ENCODE measurements around the gene CLCN2.

The CLCN2 gene

DNA sequence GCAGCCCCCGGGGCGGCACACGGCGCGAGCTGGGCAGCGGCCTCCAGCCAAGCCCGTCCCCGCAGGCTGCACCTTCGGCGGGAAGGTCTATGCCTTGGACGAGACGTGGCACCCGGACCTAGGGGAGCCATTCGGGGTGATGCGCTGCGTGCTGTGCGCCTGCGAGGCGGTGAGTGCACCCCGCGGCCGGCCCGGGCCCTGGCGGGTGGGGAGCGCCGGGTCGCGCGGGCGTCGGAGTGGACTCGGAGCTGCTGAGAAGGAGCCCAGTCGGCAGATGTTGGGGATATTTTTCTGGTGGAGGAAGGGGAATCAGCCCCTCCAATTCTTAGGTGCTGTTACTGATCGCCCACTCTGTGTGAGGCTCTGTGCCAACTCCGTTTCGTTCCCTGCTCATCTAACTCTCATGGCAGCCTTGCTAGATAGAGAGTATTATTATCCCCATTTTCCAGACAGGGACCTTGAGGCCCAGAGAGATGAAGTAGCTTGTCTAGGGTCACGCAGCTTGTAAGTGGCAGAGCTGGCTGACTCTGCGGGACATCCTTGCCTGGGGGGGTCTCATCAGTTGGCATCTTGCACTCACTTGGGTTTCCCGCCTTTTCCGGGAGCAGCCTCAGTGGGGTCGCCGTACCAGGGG is 19.3 kb upstream of the CLCN2 start:
- peak in 1 of 2 donors; percentile 15 for DNase-seq

DNA sequence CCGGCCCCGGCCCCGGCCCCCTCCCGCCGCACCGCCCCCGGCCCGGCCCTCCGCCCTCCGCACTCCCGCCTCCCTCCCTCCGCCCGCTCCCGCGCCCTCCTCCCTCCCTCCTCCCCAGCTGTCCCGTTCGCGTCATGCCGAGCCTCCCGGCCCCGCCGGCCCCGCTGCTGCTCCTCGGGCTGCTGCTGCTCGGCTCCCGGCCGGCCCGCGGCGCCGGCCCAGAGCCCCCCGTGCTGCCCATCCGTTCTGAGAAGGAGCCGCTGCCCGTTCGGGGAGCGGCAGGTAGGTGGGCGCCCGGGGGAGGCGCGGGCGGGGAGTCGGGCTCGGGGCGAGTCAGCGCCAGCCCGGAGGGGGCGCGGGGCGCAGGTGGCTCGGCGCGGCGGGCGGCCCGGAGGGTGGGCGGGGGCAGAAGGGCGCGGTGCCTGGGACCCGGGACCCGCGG is 18.8 kb upstream of the CLCN2 start:
- DNase-seq, result peak in 1 of 2 donors; percentile 16

DNA sequence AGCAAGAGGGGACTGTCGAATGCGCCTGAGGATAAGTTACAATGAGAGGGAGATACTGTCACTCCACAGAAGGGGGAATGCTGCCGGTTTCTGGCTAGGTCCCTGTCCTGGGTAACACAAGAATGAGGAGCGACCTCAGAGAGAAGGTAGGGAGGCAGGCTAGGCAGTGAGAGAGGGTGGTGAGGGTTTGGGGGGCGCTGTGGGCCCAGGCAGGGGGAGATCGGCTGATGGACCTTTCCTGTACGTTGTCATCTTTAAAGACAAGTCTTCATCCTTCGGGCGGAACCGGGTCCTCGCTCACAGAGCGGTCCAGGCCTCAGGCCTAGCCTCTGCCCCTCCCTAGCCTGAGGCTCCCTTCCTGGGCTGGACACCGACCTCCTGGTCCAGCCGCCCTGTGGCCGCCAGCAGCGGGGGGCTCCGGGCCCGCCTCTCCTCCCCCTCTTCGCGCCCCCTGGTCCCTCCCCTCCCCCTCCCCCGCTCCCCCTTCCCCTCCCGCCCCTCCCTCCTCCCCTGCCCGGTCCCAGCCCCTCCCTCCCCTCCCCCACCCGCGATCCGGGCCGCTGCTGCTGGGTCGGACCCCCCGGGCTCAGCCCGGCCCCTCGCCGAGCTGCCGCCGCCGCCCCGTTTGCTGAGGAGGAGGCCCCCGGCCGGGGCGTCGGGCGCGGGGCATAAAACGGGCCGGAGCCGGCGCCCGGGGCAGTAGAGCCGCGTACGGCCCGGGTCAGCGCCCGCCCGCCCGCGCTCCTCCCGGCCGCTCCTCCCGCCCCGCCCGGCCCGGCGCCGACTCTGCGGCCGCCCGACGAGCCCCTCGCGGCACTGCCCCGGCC is 18.2 kb upstream of the CLCN2 start, which contains the start of gene CHRD:
CHRD (plus strand) TSS at position 697 of the 827 bp plus-strand sequence. CDS start 265 bp downstream, outside the sequence.
- no peak for DNase-seq

DNA sequence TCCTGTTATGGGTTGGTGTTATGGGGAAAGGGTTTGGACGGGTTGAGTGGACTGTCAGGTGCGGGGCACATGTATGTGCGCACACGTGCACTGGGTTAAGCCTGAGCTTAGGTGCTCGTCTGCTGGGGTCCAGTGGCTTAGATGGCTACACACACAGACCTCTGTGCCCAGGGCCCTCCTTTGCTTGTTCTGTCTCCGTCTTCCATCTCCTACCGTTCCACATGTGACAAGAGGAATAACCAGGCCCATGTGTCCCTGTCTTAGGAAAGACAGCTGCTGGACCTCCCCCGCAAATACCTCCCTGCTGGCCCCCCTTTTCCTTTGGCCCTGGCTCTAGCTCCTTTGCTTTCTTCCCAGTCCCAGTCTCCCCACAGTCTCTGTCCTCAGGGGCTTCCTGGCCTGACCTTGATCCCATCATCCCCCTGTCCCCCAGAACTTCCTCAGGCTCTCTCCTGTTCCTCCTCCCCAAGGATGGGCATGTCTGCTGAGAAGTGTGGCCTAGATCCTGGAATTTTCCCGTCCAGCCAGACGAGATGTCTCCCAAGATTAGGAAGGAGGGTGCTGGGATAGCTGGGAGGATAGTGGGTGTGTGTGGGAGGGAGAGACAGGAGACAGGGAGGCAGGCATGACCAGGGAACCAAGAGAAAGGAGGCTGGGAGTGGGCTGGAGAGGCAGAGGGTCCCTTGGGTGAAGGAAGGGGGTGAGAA is 17.4 kb upstream of the CLCN2 start:
- no peak for DNase-seq

DNA sequence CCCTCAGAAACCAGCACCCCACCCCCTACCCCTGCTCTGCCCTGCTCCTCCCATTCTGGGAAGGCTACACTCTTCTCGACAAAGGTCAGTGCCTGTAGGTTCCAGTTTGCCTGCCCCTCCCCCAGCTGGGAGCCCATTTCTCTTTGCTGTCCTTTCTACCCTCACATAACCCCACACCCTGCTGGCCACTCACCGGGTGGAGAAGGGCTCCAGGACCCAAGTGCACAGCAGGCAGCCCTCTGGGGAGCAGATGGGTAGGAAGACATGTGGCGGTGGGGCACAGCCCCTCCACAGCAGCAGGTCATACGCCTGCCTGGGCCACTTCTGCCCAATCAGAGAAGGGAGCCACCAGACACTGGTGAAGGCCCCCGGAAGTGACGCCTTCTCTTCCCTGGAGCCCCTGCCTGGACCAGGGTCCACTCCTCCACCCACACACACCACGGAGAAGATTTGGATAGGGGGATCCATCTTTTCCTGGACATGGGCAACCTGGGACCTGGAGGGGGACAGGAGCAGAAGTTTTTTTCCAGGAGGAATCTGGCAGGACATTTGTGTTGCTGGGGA is 16.6 kb upstream of the CLCN2 start, which contains the start of gene THPO:
THPO (minus strand) TSS at position 326 of the 564 bp plus-strand sequence. CDS start 1,948 bp downstream, outside the sequence.
- no peak for DNase-seq

DNA sequence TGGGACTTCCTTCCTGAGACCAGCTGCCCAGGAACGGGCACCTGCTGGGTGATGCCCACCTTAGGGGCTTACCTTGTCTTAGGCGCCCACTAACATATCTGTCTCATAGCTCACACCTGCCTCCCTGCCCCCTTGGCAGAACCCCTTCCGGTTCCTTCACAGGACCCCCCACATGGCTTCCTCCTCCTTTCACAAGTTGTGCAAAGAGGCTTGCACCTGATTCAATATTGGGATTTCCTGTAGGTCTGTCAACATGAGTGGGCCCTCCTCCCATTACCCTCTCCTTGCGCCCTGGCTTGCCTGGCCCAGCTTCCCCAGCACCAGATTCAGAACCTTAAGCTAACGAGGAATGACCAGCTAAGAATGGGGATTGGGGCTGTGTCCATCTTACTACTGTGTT is 16.0 kb upstream of the CLCN2 start:
- no peak for DNase-seq

DNA sequence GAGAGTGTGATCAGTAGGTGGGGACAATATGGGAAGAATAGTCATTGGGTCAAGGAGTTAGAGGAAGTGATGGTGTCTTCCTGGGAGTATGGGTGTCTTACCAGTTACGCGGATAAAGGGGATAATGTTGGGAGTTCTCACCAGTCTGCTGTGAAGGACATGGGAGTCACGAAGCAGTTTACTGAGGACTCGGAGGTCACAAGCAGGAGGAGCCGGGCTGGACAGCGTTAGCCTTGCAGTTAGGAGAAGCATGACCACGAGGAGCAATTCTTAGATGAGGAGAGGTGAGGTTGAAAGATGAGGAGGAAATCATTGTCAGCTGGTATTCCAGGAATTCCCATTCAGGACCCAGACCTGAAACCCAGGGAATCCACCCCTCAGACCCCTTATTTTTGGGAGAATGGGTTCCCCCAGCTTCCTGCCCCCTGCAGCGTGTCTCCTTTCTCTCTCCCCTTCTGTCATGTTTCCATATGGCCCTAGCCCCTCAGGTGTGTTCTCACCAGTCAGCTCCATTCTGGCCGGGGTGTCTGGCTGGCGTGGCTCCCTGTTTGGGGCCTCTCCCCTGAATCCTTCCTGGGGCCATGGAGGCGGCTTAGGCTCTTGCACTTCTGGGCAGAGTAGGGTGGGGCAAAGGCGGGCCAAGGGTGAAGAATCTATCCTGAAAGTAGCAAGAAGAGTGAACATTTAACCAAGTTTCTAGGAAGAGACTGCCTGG is 14.5 kb upstream of the CLCN2 start:
- DNase-seq, result no peak

DNA sequence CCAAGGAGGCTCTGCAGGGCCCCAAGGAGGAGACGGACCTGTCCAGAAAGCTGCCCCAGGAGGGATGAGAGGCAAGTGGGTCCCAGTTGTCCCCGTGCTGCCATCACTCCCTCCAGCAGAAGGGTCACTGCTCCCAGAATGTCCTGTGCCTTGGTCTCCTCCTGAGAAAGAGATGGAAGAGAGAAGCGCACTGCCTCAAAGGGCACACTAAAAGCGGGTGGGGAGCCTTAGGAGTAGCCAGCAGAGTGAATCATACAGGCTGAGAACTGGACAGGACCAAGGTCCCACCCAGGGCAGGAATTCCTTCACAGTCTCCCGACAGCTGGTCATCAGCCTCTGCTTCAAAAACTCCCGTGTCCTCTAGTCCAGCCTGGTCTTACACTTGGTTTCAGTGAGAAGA is 12.0 kb upstream of the CLCN2 start:
- DNase-seq, result no peak

DNA sequence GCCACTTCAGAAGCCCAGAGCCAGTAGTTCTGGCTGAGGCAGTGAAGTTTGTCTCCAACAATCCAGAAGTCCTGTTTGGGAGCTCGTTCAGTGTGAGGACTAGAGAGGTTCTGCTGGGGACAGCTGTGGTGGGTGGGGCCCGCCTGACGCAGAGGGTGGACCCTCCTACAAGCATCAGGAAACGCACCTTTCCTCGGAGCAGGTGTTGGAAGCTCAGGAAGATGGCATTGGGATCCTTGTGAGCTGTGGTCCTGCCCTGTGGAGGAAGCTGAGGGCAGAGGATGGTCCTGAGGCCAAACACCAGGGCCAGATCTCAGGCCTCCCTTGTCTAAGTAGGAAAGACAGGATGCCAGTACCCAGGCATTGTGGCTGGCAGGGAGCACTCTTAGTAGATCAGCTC is 11.5 kb upstream of the CLCN2 start:
- DNase-seq, result no peak

DNA sequence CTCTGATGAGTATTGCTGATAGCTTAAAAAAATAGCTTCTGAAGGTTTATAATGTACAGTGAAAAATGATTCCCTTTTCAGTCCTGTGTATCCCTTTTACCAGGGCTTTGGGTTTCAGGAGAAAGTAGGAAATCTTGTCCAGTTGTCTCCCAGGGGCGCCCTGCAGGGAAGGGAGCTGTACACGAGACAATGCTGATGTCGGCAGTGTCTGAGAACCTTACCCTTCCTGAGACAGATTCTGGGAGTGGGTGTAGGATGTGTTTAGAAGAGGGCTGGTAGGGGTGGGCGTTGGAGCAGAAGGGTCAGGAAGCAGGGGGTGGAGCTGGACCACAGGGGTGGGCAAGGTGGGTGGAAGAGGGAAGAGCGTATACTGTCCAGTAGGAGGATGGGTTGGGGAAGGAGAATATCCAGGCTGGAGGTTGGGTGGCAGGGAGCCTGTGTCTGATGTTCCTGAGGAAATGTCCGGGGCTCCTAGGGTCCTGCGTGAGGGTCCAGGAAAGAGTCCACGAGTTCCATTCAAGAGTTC is 11.0 kb upstream of the CLCN2 start:
- no peak for DNase-seq

DNA sequence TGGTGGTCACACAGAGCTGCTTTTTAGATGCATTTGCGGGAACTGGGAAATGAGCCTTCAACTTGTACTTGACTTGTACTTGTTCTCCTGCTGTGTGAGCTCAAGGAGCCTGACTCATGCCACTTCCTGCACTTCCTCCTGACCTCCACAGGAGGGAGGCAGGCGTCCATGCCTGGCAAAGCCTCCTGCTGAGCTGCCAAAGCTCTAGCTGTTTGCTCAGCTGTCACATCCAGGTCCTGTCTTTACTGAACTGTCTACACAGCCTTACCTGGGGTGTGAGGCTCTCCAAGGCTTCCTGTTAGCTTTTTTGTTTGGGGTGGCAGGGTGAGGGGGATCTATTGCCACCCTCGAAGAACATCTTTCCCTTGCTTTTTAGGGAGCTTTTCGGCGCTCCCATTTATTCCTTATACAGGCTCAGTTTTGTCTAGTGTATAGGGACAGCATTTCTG is 10.2 kb upstream of the CLCN2 start:
- peak; percentile 62 to 68 for DNase-seq

DNA sequence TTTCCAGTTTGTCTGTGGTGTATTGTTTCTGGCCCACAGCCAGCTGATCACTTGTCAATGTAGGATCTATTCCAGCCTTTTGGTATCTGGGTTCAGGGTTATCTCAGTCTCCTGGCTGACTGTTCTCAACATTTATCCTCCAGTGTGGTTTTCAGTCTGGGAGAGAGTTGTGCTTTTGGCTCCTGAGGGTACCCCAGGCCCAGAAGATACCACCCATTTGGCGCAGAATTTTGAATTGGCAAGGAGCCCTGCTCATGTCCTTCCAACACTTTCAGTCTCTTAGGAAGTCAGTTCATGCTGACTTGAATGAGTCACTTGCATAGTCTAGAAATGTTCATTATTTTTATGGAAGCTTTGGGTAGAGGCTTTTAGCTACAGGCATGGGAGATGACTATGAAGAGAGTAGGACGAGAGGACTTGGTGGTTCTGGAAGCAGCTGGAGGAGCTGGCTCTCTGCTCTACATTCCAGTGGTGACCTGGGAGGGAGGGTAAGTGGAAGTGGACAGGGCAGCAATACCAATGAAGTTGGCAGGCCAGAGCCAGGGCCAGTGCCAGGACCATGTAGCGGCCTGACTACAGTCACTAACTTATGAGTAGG is 7.3 kb upstream of the CLCN2 start:
- DNase-seq, result no peak

DNA sequence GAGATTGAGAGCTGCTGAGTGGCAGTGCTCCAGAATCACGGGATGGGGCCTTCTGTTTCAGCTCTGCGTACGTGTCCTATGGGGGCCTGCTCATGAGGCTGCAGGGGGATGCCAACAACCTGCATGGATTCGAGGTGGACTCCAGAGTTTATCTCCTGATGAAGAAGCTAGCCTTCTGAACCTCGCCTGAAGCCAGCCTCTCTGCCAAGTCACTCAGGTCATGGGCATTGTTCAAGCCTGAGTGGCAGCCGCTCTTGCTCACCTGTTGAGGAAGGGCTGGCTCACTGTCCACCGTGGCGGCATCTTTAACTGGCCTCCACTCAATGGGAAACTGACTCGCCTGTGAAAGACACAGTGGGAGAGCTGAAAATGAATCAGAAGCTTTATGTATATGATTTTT is 6.7 kb upstream of the CLCN2 start:
- no peak for DNase-seq

DNA sequence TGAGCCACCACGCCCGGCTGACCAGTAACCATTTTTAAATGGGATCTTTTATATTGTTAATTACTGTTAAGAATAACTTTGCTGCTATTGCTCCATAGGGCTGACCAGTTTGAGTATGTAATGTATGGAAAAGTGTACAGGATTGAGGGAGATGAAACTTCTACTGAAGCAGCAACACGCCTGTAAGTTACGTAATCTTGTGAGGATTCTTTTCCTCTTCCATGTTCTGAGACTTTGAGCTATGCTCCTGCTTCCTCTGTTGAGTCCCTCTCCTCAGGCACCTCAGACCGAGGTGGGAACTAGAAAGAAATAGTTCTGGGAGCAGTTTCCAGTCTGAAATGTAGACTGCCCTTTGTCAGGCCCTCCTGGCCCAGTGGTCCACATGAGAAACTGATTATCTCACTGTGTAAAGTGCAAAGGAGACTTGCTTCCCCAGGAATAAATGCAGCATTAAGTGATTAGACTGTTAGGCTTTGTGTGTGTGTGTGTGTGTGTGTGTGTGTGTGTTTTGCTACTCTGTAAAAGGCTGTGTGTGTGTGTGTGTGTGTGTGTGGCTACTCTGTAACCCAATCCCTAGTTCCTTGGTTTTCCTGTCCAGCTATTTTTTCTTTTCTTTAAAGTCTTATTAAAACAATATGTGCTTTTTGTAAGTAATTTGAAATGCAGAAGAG is 5.3 kb upstream of the CLCN2 start:
- no peak for DNase-seq

DNA sequence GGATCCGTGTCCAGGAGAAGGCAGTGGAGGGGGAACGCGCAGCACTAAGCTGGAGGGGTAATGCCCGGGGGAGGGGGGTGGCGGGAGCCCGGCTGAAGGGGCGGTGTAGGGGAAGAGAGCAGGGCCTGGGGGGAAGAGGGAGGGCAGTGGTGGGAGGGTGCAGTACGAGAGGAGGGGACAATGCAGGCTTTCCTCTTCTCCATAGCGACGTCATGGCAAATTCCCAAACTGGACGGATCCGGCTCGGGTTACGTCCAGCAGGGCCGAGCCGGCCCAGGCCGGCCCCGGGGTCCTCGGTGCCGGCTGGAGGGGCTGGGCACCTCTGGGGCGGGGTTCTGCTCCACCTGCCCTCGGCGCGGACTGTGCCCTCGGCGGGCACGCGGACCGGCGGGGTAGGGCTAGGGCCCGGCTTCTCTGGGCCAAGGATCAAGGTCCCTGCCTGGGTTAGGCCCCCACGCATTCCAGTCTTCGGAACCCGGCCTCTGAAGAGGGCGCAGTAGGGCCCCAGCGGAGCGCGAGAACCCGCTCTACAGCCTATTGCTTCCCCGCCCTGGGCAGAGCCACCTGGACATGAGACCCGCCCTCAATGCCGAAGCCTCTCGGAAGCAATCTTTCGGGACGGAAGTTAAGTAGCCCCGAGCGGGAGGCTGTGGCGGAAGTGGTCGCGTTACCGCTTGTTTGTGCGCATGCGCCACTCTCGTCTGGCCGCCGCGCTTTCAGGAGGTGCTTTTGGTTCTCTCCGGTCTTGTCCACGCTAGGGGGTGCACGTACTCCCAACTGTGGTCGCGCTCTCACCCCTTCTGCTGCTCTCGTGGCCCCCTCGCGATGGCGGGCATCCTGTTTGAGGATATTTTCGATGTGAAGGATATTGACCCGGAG is 1.5 kb upstream of the CLCN2 start:
- peak; percentile 95 to 97 for DNase-seq

DNA sequence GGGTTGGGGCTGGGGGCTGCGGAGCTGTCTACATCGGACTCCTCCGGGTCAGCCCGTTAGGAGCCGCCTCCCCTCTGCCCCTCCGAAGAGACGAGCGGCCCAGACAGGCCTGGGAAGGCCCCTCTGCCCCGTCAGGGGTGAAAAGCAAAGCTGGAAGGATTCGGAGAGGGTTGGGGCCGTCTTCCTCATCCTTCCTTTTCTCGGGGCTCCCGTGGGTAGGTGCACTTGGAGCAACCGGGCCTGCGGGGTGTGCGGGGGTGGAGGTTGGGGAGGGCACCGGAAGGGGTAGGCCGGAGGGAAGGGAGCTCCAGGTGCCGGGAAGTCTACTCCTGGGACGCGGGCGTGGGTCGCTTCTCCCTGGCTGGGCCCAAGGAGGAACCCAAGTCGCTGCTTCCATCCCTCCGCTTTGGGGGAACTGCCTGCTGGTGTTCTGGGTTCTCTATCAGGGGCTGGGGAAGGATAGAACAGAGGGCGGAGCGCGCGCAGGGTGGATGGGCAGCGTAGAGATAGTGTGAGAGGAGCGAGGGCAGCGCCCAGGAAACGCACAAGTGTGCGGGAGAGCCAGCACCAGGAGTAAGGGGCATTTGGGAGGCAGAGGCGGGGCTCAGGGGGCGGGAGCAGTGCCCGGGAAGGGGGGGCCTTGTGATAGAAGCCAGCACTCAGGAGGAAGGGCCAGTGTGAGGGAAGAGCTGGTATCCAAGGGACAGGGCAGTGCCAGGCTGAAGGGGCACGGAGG is 695 bp upstream of the CLCN2 start:
- peak in 1 of 2 donors; percentile 29 for DNase-seq

DNA sequence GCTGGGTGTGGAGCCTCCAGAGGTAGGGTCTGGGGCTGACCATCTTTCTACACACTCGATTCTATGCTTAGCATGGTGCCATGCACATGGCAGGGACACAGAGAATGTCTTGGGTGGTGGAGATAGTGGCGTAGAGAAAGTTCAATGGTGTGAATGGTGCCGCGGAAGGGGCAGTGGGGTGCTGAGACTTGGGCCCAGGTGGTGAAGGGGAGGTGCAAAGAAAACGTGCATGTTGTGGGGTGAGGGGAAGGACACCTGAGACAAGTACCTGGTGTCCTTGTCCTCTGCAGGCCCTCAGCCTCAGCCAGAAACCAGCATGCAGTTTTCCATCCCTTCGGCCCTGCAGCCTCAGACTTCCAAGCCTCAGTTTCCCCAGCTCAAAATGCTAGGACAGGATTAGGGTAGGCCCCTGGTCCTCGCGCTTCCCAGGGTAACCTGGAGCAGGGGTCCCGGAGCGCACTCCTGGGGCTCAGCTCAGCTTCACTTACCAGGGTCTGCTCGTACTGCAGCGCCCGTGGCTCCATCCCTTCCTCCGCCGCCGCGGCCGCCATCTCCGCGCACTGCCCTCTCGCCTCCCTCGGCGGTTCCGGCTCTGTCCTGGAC is 375 bp downstream of the CLCN2 start:
- no peak for DNase-seq

DNA sequence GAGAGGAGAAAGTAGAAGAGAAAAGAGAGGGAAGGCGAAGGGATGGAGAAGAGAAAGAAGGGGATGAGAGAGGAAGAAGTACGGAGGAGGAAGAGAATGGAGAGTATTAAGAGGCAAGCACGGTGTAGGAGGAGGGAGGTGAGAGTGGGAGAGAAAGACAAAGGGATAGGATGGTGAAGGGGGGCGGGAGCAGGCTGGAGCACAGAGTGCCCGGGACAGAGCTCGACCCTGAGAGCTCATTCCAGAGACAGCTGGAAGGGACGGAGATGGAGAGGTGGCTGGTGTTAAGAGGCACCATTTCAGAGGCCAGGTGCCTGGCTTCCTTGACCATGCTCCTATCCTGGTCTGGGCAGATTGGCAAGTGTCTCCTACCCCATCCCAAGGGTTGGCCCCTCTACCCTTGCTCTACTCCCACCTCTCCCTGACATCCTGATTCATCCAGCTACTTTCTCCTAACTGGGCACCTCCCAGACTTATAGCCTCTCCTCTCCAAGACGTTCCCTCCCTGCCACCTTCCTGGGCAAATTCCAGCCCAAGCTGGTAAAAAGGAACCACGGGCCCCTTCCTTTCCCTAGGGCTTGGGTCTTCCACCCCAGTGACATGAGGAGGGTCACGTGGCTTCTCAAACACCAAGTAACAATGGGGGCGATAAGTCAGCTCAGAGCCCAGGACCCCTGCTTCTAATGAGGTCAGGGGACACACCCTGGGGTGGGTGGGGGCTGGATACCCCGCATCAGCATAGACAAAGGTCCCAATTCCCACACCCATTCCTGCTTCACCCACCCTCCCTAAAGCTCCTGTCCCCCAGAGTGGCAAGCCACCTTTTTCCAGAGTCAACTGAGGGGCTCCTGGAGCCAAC is 1.1 kb downstream of the CLCN2 start:
- DNase-seq, result no peak

Data from CD4-positive, alpha-beta T cell treated with Interleukin-4 for 1 hour (primary cell).